Right cardiac atrium (tissue), 5 donors: ENCODE data around the gene PABPC1L. TPM values are rescaled to one million over a fixed set of nuclear protein-coding genes. Genes with fewer than 3 reads are reported as not detected.
A peak's percentile ranks its signal among the peaks of the same experiment; 100 is the strongest.
"Not testable (repeated sequence)": the region's sequence is repeated elsewhere in the genome, so short reads cannot be mapped to it uniquely, and the experiment has no call there.

ENCODE experiments used
- ATAC-seq, 2 donors: fragments of 200-7000 bp; cut with Tn5 transposase; one replicate each; pipeline versions ENCODE4 v1.8.0 to v1.9.1; 2020; ENCODE audit warnings: moderate library complexity in 2 of 2, mild to moderate bottlenecking in 1 of 2
- DNase-seq, 3 donors: peaks; one replicate each; pipeline ENCODE4 v3.0.0-alpha.2; 2020
- H3K27ac ChIP-seq: one replicate; pipeline ENCODE4 v1.5.1; 2013; ENCODE audit warnings: mild to moderate bottlenecking, low read length, control low read depth, moderate library complexity
- H3K27me3 ChIP-seq: one replicate; pipeline ENCODE4 v1.6.1; 2013; ENCODE audit not compliant: control insufficient read depth, insufficient read depth
- H3K4me1 ChIP-seq: one replicate; pipeline ENCODE4 v1.6.1; 2013; ENCODE audit warnings: low read length; ENCODE audit not compliant: control insufficient read depth, insufficient read depth
- H3K4me3 ChIP-seq: one replicate; pipeline ENCODE4 v1.5.1; 2013; ENCODE audit warnings: low read length, control low read depth
- H3K9me3 ChIP-seq: one replicate; pipeline ENCODE4 v1.6.1; 2013; ENCODE audit warnings: low read length; ENCODE audit not compliant: control insufficient read depth
- WGBS: extraction: QIAGEN DNeasy Blood & Tissue Kit; methylation state at CpG from one replicate; pipeline ENCODE4 v1.1.7; 2013; 5-methylcytosine and 5-hydroxymethylcytosine counted together
- intact Hi-C, 4 donors: fragments of 100-400 bp; cut with DNase I; formaldehyde crosslinking; loops; one replicate each; pipeline versions ENCODE4 v1.11.0 to v1.14.0; 2022 to 2023
- long read RNA-seq, 4 donors: library from polyadenylated mRNA; unstranded; transcript quantifications; one replicate each; pipeline ENCODE4 v2.0.0, GENCODE V29; 2020 to 2021
- polyA plus RNA-seq: library from polyadenylated mRNA; stranded (reverse); fragments of 200-250 nt; gene quantifications from one replicate; pipeline ENCODE4 v1.2.3, GENCODE V29; 2013
- total RNA-seq, 4 donors: library from RNA; stranded (reverse); fragmentation: NEBNext Ultra II Directional; extraction: Animal tissue kit (Norgen Biotek cat#: 25700); gene quantifications; one replicate each; pipeline ENCODE4 v1.2.1, GENCODE V29; 2021
- donor health status: healthy with polysubstance abuse.
- donor health status: DM: no; HTN: yes; CAD: no.
- donor health status: DM: no; HTN: no; CAD: no.
- donor health status: DM: no; HTN: yes; CAD: no; lungs with severe emphysema.
- donor health status: DM: yes; HTN: yes; CAD: no.

Gene PABPC1L
- total RNA-seq (1 to 10 TPM; 3.6 to 5.3 (median 4.1) TPM), polyA plus RNA-seq (3.3 TPM)
- long read RNA-seq, donor 1, partial matches to known transcripts, result 0 of 1 reads
- long read RNA-seq, donor 1, other reads (novel, unspliced or antisense), result 1 of 1 reads
- long read RNA-seq, donor 2, partial matches to known transcripts, result 0 of 2 reads
- long read RNA-seq, donor 2, other reads (novel, unspliced or antisense), result 2 of 2 reads
- long read RNA-seq, donor 3, partial matches to known transcripts, result 0 of 1 reads
- long read RNA-seq, donor 3, other reads (novel, unspliced or antisense), result 0 of 1 reads
- long read RNA-seq, donor 4, result 0 reads

- intact Hi-C loops, result no loop called here
- Histone ChIP-seq H3K27ac (no peak within 1 kb of the TSS), H3K4me1 (no peaks in the 10 kb centered on the region), H3K27me3 (no peaks in the 10 kb centered on the region), H3K4me3 (peak within 1 kb of the TSS; percentile 56), H3K9me3 (no peaks in the 10 kb centered on the region)
- WGBS, result 3% methylated on average over 61 of the region's 61 CpGs
- peak; percentile 67 to 82 (median 81) for DNase-seq
- peak; percentile 93 to 94 for ATAC-seq
These were observed at the start of gene PABPC1L for GRCh38 chr20:44909872-44910689. Gene PABPC1L (plus strand): TSS chr20:44910060. CDS start chr20:44910144, 84 bp downstream.

DNA sequence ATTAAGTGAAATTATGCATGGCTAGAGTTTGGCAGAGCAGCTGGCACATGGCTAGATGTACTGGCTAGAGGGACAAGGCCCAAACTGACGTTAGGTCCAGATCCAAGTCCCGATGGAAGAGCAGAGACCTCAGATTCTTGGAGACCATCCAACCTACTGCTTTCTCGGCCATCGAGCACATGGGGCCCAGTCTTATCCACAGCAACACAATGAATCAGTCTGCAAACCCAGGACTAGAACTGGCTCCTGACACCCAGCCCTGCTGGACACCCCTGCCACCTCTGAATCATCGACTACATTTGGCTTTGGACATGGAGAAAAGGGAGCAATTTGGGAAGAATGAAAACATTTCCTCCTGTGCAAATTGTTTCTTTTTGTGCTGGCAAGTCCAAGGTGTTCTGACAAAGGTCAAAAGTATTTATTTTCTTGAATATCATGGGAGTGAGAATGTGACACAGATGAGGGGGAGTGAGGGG lies 48.3 kb upstream of the PABPC1L start:
- Histone ChIP-seq H3K9me3 (no peaks in the 10 kb centered on the region), H3K27me3 (no peaks in the 10 kb centered on the region), H3K4me1 (no peaks in the 10 kb centered on the region), H3K27ac (no peak overlapping the region), H3K4me3 (no peak overlapping the region)
- ATAC-seq, result peak; percentile 92 to 94
- WGBS, result 17% methylated on average over 5 of the region's 5 CpGs
- DNase-seq, result peak; percentile 61 to 80 (median 67)
- intact Hi-C loops, result loop anchor here in 3 of 4 donors (10.0 kb wide), 1 partner anchor 177 kb away; no protein-coding TSS in a partner anchor

DNA sequence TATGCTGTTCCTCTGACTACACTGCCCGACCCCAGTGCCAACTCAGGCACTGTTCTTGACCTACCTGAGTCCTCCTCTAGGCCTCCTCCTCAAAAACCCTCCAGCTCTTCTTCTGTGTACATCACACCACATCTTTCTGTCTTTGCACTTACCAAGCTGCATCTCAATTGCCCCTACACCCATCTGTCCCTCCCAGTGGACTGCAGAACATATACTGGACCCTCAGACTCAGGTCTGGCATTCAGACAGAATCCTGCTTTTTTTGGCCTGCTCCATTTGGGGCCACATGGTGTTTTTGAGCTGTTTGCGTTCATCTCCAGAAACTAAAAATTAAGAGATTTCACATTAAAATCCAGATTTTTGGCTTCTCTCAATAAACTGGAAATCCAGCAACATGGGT lies 47.6 kb upstream of the PABPC1L start:
- no peaks in the 10 kb centered on the region for H3K9me3 ChIP-seq
- DNase-seq, result no peak
- intact Hi-C loops, result loop anchor here in 3 of 4 donors (10.0 kb wide), 1 partner anchor 177 kb away; no protein-coding TSS in a partner anchor
- no peaks in the 10 kb centered on the region for H3K4me1 ChIP-seq
- H3K27ac ChIP-seq, result peak overlapping the region; percentile 11
- ATAC-seq, result peak in 1 of 2 donors; percentile 17
- no peak overlapping the region for H3K4me3 ChIP-seq
- 74% methylated on average over 2 of the region's 2 CpGs for WGBS
- H3K27me3 ChIP-seq, result no peaks in the 10 kb centered on the region

DNA sequence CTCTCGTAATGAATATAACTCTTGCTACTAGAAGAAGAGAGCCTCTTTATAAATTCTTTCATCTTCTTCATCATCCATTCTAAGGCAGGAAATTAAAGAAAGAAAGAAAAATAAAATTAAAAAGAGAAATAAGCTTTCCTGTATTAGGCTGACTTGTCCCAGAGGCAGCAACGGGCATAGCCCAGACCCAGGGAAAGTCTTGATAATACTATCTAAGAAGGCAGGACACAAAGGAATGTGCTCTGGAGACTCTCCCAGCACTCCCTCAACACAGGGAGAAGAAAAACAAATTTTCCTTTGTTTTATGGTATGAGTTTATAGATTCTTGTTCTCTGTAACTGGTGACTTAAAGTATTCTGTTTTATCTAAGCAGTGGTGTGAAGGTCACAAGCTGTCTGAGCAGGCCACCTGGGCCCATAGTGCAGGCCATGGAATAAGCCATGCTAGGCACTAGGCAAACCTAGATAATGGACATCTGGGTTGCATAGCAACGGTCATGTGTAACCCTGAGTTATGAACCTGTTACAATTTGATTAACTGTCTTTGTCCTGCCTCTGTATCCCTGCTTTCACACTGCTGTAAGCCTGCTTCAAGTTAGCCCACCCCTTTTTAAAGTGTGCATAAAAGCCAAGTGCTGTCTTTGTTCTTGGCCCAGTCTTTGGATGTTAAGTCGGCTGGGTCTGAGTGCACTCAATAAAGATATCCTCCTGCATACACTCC lies 46.3 kb upstream of the PABPC1L start:
- not testable (repeated sequence) for H3K27ac ChIP-seq, H3K4me3 ChIP-seq, H3K27me3 ChIP-seq, H3K9me3 ChIP-seq, H3K4me1 ChIP-seq, ATAC-seq, DNase-seq
- WGBS, result 43% methylated on average over 4 of the region's 4 CpGs
- intact Hi-C loops, result loop anchor here in 3 of 4 donors (10.0 kb wide), 1 partner anchor 179 kb away; no protein-coding TSS in a partner anchor

DNA sequence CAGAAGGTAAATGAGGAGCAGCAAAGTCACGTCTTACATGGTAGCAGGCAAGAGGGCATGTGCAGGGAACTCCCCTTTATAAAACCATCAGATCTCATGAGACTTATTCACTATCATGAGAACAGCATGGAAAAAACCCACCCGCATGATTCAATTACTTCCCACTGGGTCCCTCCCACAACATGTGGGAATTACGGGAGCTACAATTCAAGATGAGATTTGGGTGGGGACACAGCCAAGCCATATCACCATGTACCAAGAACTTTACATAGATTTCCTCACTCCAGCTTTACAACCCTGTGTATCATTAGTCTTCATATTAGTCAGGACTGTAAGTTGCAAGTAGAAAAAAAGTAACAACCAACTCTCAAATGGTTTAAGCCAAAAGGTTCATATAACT lies 45.4 kb upstream of the PABPC1L start:
- DNase-seq, H3K27me3 ChIP-seq, ATAC-seq, H3K9me3 ChIP-seq, H3K4me3 ChIP-seq, H3K27ac ChIP-seq, H3K4me1 ChIP-seq: not testable (repeated sequence)
- WGBS, result 69% methylated on average over 3 of the region's 3 CpGs
- intact Hi-C loops, result loop anchor here in 3 of 4 donors (10.0 kb wide), 1 partner anchor 180 kb away; no protein-coding TSS in a partner anchor

DNA sequence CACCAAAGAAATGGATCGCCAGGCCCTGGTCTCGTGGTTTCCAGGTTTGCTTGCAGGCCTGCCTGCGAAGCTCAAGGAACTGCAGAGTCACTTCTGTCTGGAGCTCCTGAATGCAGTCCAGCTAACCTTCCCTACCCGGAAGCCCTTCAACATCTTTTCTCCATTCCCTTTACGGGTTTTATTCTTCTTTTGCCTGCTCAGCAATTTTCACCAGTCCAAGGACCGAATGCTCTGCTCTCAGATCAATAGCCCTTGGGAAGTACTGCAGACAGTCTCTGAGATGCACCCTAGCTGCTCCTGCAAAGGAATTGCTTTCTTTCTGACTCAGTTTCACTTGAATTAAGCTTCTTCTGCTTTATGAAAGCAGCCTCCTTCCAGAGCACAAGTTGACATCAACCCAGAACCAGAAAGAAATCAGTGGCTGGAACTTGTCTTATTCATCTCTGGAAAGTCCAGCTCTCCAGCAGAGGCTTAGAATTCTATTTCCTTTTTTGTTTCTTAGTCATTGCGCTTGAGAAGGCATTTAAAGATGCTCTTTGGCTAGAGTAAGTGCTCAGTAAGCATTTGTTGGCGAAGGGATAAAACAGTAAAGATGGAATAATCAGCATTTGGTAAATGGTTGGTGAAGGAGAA lies 43.0 kb upstream of the PABPC1L start:
- no peak for ATAC-seq

GRCh38 chr20:44869471-44869870 lies 40.4 kb upstream of the PABPC1L start:
- Histone ChIP-seq H3K4me1 (no peaks in the 10 kb centered on the region), H3K9me3 (no peaks in the 10 kb centered on the region), H3K27ac (no peak overlapping the region), H3K27me3 (no peaks in the 10 kb centered on the region), H3K4me3 (no peak overlapping the region)
- WGBS, result 64% methylated on average over 5 of the region's 5 CpGs
- no peak for DNase-seq
- intact Hi-C loops, result loop anchor here (5.0 to 10.0 kb wide), 2 partner anchors 122 to 185 kb away; partner anchors contain the start of gene KCNK15 (in 2 of the 4)
- ATAC-seq, result no peak

More for the DNA sequence above, 43.0 kb upstream of the PABPC1L start:
- intact Hi-C loops, result loop anchor here (2.0 to 10.0 kb wide), 4 partner anchors 118 to 182 kb away; partner anchors contain the start of gene KCNK15 (in 2 of the 4)
- Histone ChIP-seq H3K4me3 (no peak overlapping the region), H3K27me3 (no peaks in the 10 kb centered on the region), H3K9me3 (no peaks in the 10 kb centered on the region), H3K4me1 (no peaks in the 10 kb centered on the region), H3K27ac (no peak overlapping the region)
- 69% methylated on average over 8 of the region's 8 CpGs for WGBS
- DNase-seq, result no peak

- intact Hi-C loops, H3K27me3 ChIP-seq, ATAC-seq, H3K4me1 ChIP-seq, H3K4me3 ChIP-seq, H3K27ac ChIP-seq, H3K9me3 ChIP-seq, DNase-seq: not testable (repeated sequence)
- WGBS, result 87% methylated on average over 4 of the region's 4 CpGs
These were observed 27.5 kb upstream of the PABPC1L start for GRCh38 chr20:44882360-44882759.

DNA sequence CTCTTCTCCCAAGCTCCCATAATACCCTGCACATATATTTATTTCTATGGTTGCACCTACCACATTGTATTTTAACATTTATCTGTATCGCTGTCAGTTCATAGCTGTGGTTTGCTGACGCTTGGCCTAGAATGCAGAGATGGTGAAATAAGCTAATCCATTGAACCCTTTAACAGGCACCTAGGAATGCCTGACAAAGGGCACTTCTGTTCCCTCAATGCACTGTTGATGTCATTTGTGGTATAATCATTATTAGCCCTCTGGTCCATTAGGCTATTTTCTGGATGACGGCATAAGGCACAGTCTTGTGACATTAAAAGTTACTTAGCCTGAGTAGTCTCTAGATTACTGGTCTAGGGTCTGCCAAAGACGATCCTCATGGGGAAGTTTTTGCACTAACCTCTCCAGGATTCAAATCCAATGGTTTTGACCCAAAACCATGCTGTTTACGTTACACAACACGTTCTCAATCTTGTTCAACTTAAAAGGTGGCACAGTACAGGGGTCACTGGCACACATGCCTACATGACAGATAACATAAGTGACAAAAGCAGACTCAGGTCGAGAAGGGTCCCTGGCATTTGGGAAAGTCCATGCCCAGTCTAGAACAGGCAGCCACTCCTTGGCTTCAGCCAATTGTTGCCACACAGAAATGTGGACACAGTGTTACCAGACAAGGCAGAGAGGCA lies 26.5 kb upstream of the PABPC1L start:
- no peak for ATAC-seq
- intact Hi-C loops, result no loop called here

More for the DNA sequence above, 26.5 kb upstream of the PABPC1L start:
- Histone ChIP-seq H3K9me3 (no peaks in the 10 kb centered on the region), H3K27ac (no peak overlapping the region), H3K4me1 (peaks cover 8% of the 10 kb centered on the region), H3K27me3 (no peaks in the 10 kb centered on the region), H3K4me3 (no peak overlapping the region)
- DNase-seq, result no peak
- 85% methylated on average over 7 of the region's 7 CpGs for WGBS
